Activated T-cell treated with anti-CD3 and anti-CD28 coated beads for 48 hours (primary cell): ENCODE results near the gene TEX35.

Source experiments
- DNase-seq: peaks from one replicate; pipeline ENCODE4 v3.0.0-alpha.2; 2020; ENCODE audit warnings: low read depth

TEX35 gene

DNA sequence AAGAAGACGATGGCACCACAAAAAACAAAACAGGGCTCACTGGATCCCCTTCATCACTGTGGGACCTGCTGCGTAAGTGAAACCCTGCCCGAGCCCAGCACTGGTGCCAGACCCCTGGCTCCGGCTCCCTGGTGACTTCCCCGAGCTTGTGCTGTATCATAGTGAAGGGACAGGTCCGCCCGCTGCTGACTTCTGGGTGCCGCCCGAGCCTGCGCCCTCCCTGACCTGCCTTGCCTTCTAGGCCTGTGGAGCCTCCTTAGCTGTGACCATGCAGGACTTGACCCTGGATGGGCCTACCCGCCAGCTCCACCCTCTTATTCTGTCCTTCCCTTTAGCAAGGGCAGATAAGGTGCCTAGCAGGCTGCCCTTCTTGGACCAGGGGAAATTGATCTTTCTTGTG lies 7.9 kb downstream of the TEX35 start:
- no peak for DNase-seq

GRCh38 chr1:178521241-178521640 lies 8.3 kb downstream of the TEX35 start:
- no peak for DNase-seq

- no peak for DNase-seq
These were observed 14.2 kb downstream of the TEX35 start for GRCh38 chr1:178527117-178527516.

DNA sequence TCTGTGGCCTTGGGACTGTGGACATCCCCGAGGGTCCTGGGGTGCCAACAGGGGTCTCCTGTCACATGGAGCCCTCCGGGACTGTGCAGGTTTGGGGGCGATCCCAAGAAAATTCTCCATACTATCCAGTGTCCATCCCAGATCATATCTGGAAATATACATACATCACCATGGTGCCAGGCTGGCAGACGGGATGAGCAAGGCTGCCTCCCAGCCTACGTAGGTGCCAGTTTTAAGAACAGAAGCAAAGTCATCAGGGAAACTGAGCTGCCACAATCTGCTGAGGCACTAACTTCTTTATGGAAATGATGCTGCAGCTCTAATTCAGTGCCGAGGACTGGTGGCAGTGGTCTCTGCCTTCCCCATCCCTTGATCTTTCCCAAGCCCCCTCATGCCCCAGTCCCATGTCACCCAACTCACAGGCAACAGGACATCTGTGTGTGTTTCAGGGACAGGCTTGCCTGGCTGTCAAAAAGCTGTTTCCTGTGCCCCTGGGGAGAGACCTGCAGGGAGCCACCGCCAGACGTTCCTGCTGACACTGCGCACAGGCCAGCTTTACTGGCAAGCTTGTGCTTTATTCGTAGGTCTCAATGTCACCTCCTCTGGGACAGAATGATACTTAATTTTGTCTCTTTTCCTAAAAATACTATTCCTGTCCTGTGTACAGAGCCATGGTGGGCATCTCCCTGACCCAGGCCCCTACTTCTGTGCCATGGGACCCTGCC lies 15.5 kb downstream of the TEX35 start:
- no peak for DNase-seq

DNA sequence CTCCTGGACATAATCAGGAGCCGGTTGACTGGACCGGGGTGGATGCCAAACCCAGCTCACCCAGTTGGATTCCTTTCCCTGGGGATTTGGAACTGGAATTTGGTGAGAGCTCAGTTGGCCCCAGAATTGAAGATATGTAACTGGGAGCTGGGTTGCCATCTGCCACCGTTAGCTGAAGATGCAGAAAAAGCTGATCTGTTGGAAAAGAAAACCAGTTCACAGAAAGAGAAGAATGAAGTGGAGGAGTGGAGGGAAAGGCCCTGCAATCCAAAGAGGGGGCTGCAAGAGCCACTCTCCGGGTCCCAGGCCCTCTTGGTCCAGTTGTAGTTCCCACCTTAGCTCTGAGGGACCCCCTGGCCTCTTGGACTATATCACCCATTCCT lies 16.0 kb downstream of the TEX35 start:
- DNase-seq, result no peak

GRCh38 chr1:178529364-178530036 lies 16.6 kb downstream of the TEX35 start:
- DNase-seq, result no peak

GRCh38 chr1:178530037-178530402 lies 17.1 kb downstream of the TEX35 start:
- DNase-seq, result no peak

GRCh38 chr1:178530502-178530901 lies 17.6 kb downstream of the TEX35 start:
- DNase-seq, result no peak

DNA sequence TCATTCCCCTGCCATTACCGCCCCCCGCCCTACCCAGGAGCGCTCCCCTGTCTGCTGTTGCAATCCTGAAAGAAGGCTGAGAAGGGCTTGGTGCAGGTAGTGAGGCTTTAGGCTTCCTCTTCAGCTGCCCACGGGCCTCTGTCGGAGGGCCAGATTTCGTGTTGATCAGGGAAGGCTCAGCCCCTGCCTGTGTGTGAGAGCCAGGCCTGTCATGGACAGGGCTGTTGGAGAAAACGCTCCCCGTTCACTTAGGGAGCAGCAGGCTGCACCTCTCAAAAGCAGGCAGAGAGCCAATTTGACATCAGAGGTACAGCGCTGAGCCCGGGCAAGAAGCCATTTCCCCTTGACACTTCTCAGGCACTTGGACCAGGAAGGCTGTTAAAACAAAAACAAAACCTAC lies 19.0 kb downstream of the TEX35 start:
- DNase-seq, result no peak

DNA sequence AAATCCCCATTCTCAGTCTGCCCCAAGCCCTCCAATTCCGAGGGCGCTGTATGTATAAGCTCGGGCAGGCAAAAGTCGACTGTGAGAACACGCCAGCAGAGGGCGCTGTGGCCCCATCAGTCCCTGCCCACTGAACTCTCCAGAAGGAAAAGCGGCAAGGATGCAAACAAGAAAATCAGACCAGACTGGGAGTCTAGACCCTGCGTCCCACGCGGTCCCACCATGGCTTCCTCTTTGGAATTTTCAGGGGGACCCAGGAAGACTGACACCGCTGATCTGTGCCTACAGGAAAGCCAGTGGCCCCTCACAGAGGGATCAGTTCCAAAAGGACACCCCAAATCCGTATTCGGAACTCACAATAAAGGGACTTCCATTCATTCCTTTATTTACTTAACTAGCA lies 19.5 kb downstream of the TEX35 start:
- peak; percentile 56 for DNase-seq

DNA sequence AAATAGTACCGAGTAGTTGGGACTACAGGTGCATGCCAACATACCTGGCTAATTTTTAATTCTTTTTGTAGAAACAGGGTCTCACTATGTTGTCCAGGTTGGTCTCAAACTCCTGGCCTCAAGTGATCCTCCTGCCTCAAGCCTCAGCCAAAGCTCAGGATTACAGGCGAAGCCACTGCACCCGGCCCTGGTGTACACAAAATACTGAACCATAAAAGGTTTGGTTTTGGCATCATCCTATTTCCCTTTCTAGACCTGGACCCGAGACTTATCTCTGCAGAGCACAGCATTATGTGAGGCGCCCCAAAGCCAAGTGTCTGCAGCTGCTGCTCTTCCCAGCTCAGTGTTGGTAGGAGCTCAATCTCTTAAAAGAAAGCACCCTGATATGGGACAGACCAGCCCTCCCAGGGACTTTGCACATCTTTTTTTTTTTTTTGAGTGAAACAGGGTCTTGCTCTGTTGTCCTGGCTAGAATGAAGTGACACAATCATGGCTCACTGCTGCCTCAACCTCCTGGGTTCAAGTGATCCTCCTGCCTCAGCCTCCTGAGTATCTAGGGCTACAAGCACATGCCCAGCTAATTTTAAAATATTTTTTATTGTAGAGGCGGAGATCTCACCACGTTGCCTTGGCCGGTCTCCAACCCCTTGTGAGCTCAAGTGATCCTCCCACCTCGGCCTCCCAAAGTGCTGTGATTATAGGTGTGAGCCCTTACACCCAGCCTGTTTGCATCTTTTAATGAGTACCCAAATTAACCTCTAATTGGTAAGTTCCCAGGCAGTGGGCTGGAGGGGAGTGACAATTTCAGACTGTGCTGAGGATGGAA lies 20.4 kb downstream of the TEX35 start:
- DNase-seq, result no peak

GRCh38 chr1:178534137-178534868 lies 21.4 kb downstream of the TEX35 start:
- no peak for DNase-seq

GRCh38 chr1:178536329-178536728 lies 23.4 kb downstream of the TEX35 start:
- DNase-seq, result no peak

GRCh38 chr1:178536844-178537371 lies 24.0 kb downstream of the TEX35 start:
- DNase-seq, result no peak

GRCh38 chr1:178537382-178538090 lies 24.6 kb downstream of the TEX35 start:
- no peak for DNase-seq

- DNase-seq, result no peak
These were observed 25.4 kb downstream of the TEX35 start for GRCh38 chr1:178538192-178538916.

DNA sequence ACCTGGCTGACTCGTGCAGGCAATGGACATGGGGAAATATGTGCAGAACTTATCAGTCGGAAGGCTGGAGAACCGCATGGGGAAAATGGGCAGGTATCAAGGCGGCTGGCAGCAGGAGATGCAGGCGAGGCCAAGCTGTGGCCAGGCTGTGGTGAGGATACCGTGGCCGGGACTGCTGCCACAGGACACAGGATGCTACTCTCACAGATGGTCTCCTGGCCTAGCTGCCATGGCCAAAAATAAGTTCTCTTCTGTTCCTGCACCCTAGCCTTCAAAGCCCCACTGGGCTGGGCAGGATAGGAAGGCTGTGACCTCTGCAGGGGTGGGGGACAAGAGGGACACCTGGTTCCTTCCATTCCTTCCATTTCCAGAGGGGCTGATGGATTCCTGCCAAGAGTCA lies 26.4 kb downstream of the TEX35 start:
- DNase-seq, result no peak

DNA sequence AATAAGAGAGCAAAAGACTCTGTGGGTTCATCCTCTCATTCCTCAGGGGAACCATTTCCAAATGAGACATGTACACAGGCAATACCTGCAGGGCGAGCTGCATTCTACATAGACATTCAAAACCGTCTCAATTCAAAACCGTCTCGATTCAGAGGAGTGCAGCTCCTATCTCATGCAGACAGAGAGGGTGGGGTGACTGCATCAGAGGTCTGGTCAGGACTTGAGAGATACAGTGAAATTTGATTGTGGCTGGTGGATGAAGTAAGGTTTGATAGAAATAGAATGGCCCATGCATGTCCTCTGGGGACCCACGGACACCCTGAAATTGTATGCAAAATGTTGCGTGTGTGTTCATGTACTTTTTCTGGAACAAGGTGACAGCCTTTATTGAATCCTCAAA lies 27.3 kb downstream of the TEX35 start:
- DNase-seq, result no peak

DNA sequence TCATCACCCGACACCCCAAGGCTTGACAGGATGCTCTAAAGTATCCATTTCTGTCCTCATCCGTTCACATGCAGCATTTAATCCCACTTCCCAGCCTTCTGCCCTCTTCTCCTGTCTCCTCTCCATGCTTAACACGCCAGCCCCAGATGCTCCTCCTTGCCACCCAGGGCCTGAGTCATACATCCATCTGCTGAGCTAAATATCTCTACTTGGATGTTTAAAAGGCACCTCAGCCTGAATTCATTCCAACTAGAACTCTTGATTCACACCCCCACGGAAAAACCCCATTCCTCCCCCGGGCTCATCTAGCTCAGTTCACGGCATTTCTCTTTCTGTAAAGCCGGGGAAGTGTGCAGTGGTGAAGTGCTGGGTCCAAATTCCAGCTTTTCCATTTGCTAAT lies 27.7 kb downstream of the TEX35 start:
- DNase-seq, result no peak

- DNase-seq, result no peak
These were observed 28.5 kb downstream of the TEX35 start for GRCh38 chr1:178541379-178541778.
